K562 (cell line): Measurements from ENCODE around the gene BGN. TPM values are rescaled to one million over a fixed set of nuclear protein-coding genes. Genes with fewer than 3 reads are reported as not detected.

Experiments
- CBFB ChIP-seq: sonication (generic); formaldehyde crosslinking; IDR thresholded peaks from 2 replicates; pipeline ENCODE4 v1.4.0; 2020; ENCODE audit warnings: mild to moderate bottlenecking, missing genetic modification reagents
- CREM ChIP-seq: IDR thresholded peaks from 2 replicates; pipeline ENCODE4 v1.6.1; 2014; ENCODE audit warnings: antibody characterized with exemption, low read depth
- ETV1 ChIP-seq: fragments of 450-650 bp; conservative IDR thresholded peaks from 2 replicates; pipeline ENCODE4 v1.6.1; 2016; ENCODE audit warnings: missing genetic modification characterization, control low read depth, low read depth, missing compliant biosample characterization
- HDAC1 ChIP-seq, 2 experiments: fragments of 450-650 bp; IDR thresholded peaks; 2 replicates each; pipeline ENCODE4 v1.6.1; 2016 to 2017; ENCODE audit warnings: inconsistent platforms in 1 of 2, mild to moderate bottlenecking in 1 of 2, moderate library complexity in 1 of 2
- HDAC2 ChIP-seq: fragments of 450-650 bp; IDR thresholded peaks from 2 replicates; pipeline ENCODE4 v1.6.1; 2016; ENCODE audit warnings: mild to moderate bottlenecking
- RAD21 ChIP-seq, 2 experiments: fragments of 250-450 bp in 1 of 2; fragments of 450-650 bp in 1 of 2; sonication (Bioruptor Pico) in 1 of 2; formaldehyde crosslinking in 1 of 2; IDR thresholded peaks in 1 of 2; conservative IDR thresholded peaks in 1 of 2; 2 replicates each; pipeline versions ENCODE4 v1.4.0 to v1.8.0; 2020 to 2022; ENCODE audit warnings: mild to moderate bottlenecking in 2 of 2, moderate library complexity in 1 of 2
- RBM25 ChIP-seq: fragments of 200-400 bp; formaldehyde crosslinking; IDR thresholded peaks from 2 replicates; pipeline ENCODE4 v1.6.1; 2018; ENCODE audit warnings: low read length, low read depth, moderate library complexity; ENCODE audit not compliant: severe bottlenecking
- REST ChIP-seq, 2 experiments: fragments of 450-650 bp; formaldehyde crosslinking in 1 of 2; IDR thresholded peaks; 2 replicates each; pipeline versions ENCODE4 v1.4.0 to v1.6.1; 2014 to 2020; ENCODE audit warnings: mild to moderate bottlenecking in 2 of 2, borderline replicate concordance in 1 of 2, low read depth in 1 of 2
- STAT5B ChIP-seq: fragments of 250-450 bp; sonication (Bioruptor Pico); IDR thresholded peaks from 2 replicates; pipeline ENCODE4 v1.8.0; 2021; ENCODE audit warnings: mild to moderate bottlenecking, inconsistent platforms
- TEAD4 ChIP-seq, 2 experiments: sonication (generic) in 1 of 2; formaldehyde crosslinking in 1 of 2; IDR thresholded peaks; 2 replicates each; pipeline versions ENCODE4 v1.6.1 to v1.8.0; 2012 to 2022; ENCODE audit warnings: borderline replicate concordance in 1 of 2, inconsistent platforms in 1 of 2, low read length in 1 of 2, mild to moderate bottlenecking in 1 of 2, missing genetic modification reagents in 1 of 2
- ZBTB12 ChIP-seq: fragments of 250-450 bp; sonication (Bioruptor Pico); IDR thresholded peaks from 2 replicates; pipeline ENCODE4 v1.4.0; 2020
- ZNF668 ChIP-seq: fragments of 250-450 bp; sonication (Bioruptor Pico); IDR thresholded peaks from 2 replicates; pipeline ENCODE4 v1.8.0; 2022; ENCODE audit warnings: mild to moderate bottlenecking, inconsistent platforms
- ZNF780A ChIP-seq: fragments of 250-450 bp; sonication (Bioruptor Pico); IDR thresholded peaks from 2 replicates; pipeline ENCODE4 v1.5.0; 2021; ENCODE audit warnings: mild to moderate bottlenecking
- ZSCAN29 ChIP-seq: fragments of 450-650 bp; IDR thresholded peaks from 2 replicates; pipeline ENCODE4 v1.6.1; 2017
- polyA plus RNA-seq, 8 experiments: library from polyadenylated mRNA; depleted of rRNA in 4 of 8; stranded (reverse) in 5 of 8; unstranded in 3 of 8; fragments of >200 nt; fragmentation: Nextera tagmentation in 2 of 8; fragmentation: Illumina TruSeq in 1 of 8; extraction: Ambion mirVana in 2 of 8; extraction: Trizol in 1 of 8; gene quantifications; 2 replicates each; pipeline versions ENCODE4 v1.2.1 to v1.2.3, GENCODE V29; 2011 to 2014; ENCODE audit warnings: inconsistent platforms in 1 of 8, missing spikeins in 1 of 8
- total RNA-seq, 7 experiments: library from RNA; depleted of rRNA in 6 of 7; stranded (reverse); fragments of >200 nt in 6 of 7; fragmentation: Illumina TruSeq in 2 of 7; extraction: Trizol in 2 of 7; gene quantifications; 2 replicates each; pipeline versions ENCODE4 v1.2.1 to v1.2.3, GENCODE V29; 2011 to 2021; ENCODE audit warnings: low replicate concordance in 1 of 7
- TF ChIP-seq, protein P1 (sequence below): fragments of 250-450 bp; sonication (Bioruptor Pico); IDR thresholded peaks from 2 replicates; pipeline ENCODE4 v1.8.0; 2021; ENCODE audit warnings: moderate library complexity, mild to moderate bottlenecking, inconsistent platforms

Gene BGN
- total and polyA plus RNA-seq, 9 of the 15 experiments (the other 6 are each of a cell fraction or from before 2014, with no cell fraction given) = 0.11 TPM; not detected in 8

- TF ChIP-seq REST (IDR thresholded peaks at IDR 0.05; ENCODE audit: borderline replicate concordance) (peak; percentile 66; the same call in 1 of the 2 replicates), REST (CRISPR knock-in tag; IDR thresholded peaks at IDR 0.05; ENCODE audit: low read depth) (no peak), CBFB (CRISPR knock-in tag) (no peak), STAT5B (CRISPR knock-in tag) (no peak), CREM (peak; percentile 99), ZNF668 (CRISPR knock-in tag) (no peak), ETV1 (tag) (no peak), RAD21 (CRISPR knock-in tag; conservative IDR thresholded peaks at IDR 0.05 in 1 of 2, IDR thresholded peaks at IDR 0.05 in 1 of 2) (peak; percentile 40 to 75; a peak in 3 of 4 replicates), ZNF780A (CRISPR knock-in tag) (no peak), TEAD4 (IDR thresholded peaks at IDR 0.05; ENCODE audit: low read length) (no peak), TEAD4 (CRISPR knock-in tag; IDR thresholded peaks at IDR 0.05; ENCODE audit: borderline replicate concordance) (no peak), HDAC2 (peak; percentile 86), HDAC1 (IDR thresholded peaks at IDR 0.05) (peak in 1 of 2 experiments; percentile 46; a peak in 1 of 4 replicates), ZBTB12 (CRISPR knock-in tag) (0 out of 2 replicates have a peak, but pooled peaks have one; percentile 48), ZSCAN29 (no peak), RBM25 (peak; percentile 91)
- TF ChIP-seq, protein P1, sequence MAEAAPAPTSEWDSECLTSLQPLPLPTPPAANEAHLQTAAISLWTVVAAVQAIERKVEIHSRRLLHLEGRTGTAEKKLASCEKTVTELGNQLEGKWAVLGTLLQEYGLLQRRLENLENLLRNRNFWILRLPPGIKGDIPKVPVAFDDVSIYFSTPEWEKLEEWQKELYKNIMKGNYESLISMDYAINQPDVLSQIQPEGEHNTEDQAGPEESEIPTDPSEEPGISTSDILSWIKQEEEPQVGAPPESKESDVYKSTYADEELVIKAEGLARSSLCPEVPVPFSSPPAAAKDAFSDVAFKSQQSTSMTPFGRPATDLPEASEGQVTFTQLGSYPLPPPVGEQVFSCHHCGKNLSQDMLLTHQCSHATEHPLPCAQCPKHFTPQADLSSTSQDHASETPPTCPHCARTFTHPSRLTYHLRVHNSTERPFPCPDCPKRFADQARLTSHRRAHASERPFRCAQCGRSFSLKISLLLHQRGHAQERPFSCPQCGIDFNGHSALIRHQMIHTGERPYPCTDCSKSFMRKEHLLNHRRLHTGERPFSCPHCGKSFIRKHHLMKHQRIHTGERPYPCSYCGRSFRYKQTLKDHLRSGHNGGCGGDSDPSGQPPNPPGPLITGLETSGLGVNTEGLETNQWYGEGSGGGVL = no peak
These were observed 24.1 kb upstream of the BGN start, which contains the start of gene HAUS7 (continued) for GRCh38 chrX:153470411-153471363.
